Glomerular visceral epithelial cell (primary cell): ENCODE data around the gene COL21A1.
"Not testable (repeated sequence)": the region's sequence is repeated elsewhere in the genome, so short reads cannot be mapped to it uniquely, and the experiment has no call there.

ENCODE experiments used
- DNase-seq: peaks from one replicate; pipeline ENCODE4 v3.0.0-alpha.2; 2016; ENCODE audit errors: extremely low spot score

COL21A1 gene

GRCh38 chr6:56246881-56247653 is at the start of gene COL21A1:
COL21A1 (minus strand) TSS chr6:56247580; CDS start chr6:56182618, 64,962 bp downstream.
- no peak for DNase-seq

- no peak for DNase-seq
These were observed 46.4 kb upstream of the COL21A1 start for GRCh38 chr6:56293781-56294180.

GRCh38 chr6:56292505-56293181 is 45.3 kb upstream of the COL21A1 start:
- peak; percentile 71 for DNase-seq

GRCh38 chr6:56291302-56291917 is 44.0 kb upstream of the COL21A1 start:
- DNase-seq = no peak

GRCh38 chr6:56289721-56290120 is 42.3 kb upstream of the COL21A1 start:
- DNase-seq = no peak

GRCh38 chr6:56288347-56288746 is 41.0 kb upstream of the COL21A1 start:
- no peak for DNase-seq

GRCh38 chr6:56282391-56282790 is 35.0 kb upstream of the COL21A1 start:
- DNase-seq = no peak

GRCh38 chr6:56280126-56280525 is 32.7 kb upstream of the COL21A1 start:
- no peak for DNase-seq

- DNase-seq = peak; percentile 85
These were observed 32.1 kb upstream of the COL21A1 start for GRCh38 chr6:56279331-56280080.

GRCh38 chr6:56278171-56278591 is 30.8 kb upstream of the COL21A1 start:
- DNase-seq = no peak

GRCh38 chr6:56270812-56271441 is 23.5 kb upstream of the COL21A1 start:
- no peak for DNase-seq

GRCh38 chr6:56268266-56268665 is 20.9 kb upstream of the COL21A1 start:
- DNase-seq = no peak

- DNase-seq = no peak
These were observed 18.6 kb upstream of the COL21A1 start for GRCh38 chr6:56266011-56266410.

- no peak for DNase-seq
These were observed 16.4 kb upstream of the COL21A1 start for GRCh38 chr6:56263596-56264315.

GRCh38 chr6:56260593-56260992 is 13.2 kb upstream of the COL21A1 start:
- DNase-seq = not testable (repeated sequence)

- DNase-seq = peak; percentile 35
These were observed 12.1 kb upstream of the COL21A1 start for GRCh38 chr6:56259234-56260077.

- no peak for DNase-seq
These were observed 8.0 kb upstream of the COL21A1 start for GRCh38 chr6:56255349-56255748.

- DNase-seq = no peak
These were observed 2.9 kb upstream of the COL21A1 start for GRCh38 chr6:56250266-56250665.

- DNase-seq = no peak
These were observed 308 bp upstream of the COL21A1 start for GRCh38 chr6:56247654-56248122.

- DNase-seq = no peak
These were observed 869 bp downstream of the COL21A1 start for GRCh38 chr6:56246541-56246880.
